Ascending aorta (tissue), 2 donors: Measurements from ENCODE around the gene AMIGO3. TPM values are rescaled to one million over a fixed set of nuclear protein-coding genes. Genes with fewer than 3 reads are reported as not detected.

Experiments
- DNase-seq, 2 donors: peaks; one replicate each; pipeline ENCODE4 v3.0.0-alpha.2; 2019; ENCODE audit warnings: low spot score in 2 of 2
- H3K27ac ChIP-seq, 2 donors: fragments of 200-600 bp; sonication (generic); one replicate each; pipeline ENCODE4 v1.5.1; 2016 to 2017; ENCODE audit warnings: mild to moderate bottlenecking in 1 of 2
- H3K27me3 ChIP-seq: fragments of 200-600 bp; sonication (generic); one replicate; pipeline ENCODE4 v1.5.1; 2017
- H3K36me3 ChIP-seq, 2 donors: fragments of 200-600 bp; sonication (generic); one replicate each; pipeline ENCODE4 v1.5.1; 2016
- H3K4me1 ChIP-seq, 2 donors: fragments of 200-600 bp; sonication (generic); one replicate each; pipeline ENCODE4 v1.5.1; 2016 to 2017; ENCODE audit warnings: mild to moderate bottlenecking in 1 of 2
- H3K4me3 ChIP-seq, 2 donors: fragments of 200-600 bp; sonication (generic); one replicate each; pipeline ENCODE4 v1.5.1; 2016 to 2017; ENCODE audit warnings: mild to moderate bottlenecking in 1 of 2
- H3K9me3 ChIP-seq, 2 donors: fragments of 200-600 bp; sonication (generic); one replicate each; pipeline ENCODE4 v1.5.1; 2016
- CTCF ChIP-seq, 3 experiments: fragments of 200-600 bp in 2 of 3; fragments of 450-650 bp in 1 of 3; sonication (generic) in 2 of 3; IDR thresholded peaks; one replicate each; pipeline ENCODE4 v1.5.1; 2016 to 2019; ENCODE audit warnings: antibody characterized with exemption in 3 of 3, mild to moderate bottlenecking in 1 of 3, moderate library complexity in 1 of 3
- intact Hi-C: fragments of 100-400 bp; cut with DNase I; formaldehyde crosslinking; loops from one replicate; pipeline ENCODE4 v1.15.1; 2023
- total RNA-seq: library from RNA; depleted of rRNA; stranded (reverse); fragments of >200 nt; gene quantifications from one replicate; pipeline ENCODE4 v1.1.0, GENCODE V29; 2016

AMIGO3 gene
- total RNA-seq, 1 donor from 2014 or later, result 0.43 TPM

- Histone ChIP-seq H3K9me3 (no peaks in the 10 kb centered on the region), H3K4me3 (no peak overlapping the region), H3K4me1 (peaks cover 0 to 4% of the 10 kb centered on the region in 2 donors), H3K27me3 (no peaks in the 10 kb centered on the region), H3K36me3 (no peaks in the 10 kb centered on the region), H3K27ac (no peak overlapping the region)
- TF ChIP-seq CTCF (IDR thresholded peaks at IDR 0.05), result no peak
- no peak for DNase-seq
- intact Hi-C loops, result no loop called here
Measured at GRCh38 chr3:49669352-49669751, 50.1 kb downstream of the AMIGO3 start.

DNA sequence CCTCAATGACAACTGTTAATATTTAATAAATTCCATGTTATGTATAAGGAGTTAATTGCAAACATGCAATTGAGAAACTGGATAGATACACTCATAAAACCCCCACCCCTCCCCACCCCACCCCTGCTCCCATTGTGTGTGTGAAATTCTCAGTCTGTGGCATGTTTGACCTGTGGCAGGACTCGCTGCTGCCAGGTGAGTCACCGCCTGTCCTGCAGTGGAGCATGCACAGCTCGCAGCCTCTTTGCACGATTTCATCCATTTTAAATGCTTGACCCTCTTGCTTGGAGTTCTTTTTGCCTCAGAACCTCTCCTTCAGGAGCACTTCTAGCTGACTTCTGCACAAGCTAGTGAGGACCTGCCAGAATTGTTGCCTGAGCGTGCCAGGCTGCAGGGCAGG lies 50.6 kb downstream of the AMIGO3 start:
- intact Hi-C loops, result no loop called here
- Histone ChIP-seq H3K27ac (no peak overlapping the region), H3K9me3 (no peaks in the 10 kb centered on the region), H3K36me3 (no peaks in the 10 kb centered on the region), H3K4me1 (peaks cover 0 to 4% of the 10 kb centered on the region in 2 donors), H3K4me3 (no peak overlapping the region), H3K27me3 (no peaks in the 10 kb centered on the region)
- DNase-seq, result no peak
- TF ChIP-seq CTCF (IDR thresholded peaks at IDR 0.05), result no peak

DNA sequence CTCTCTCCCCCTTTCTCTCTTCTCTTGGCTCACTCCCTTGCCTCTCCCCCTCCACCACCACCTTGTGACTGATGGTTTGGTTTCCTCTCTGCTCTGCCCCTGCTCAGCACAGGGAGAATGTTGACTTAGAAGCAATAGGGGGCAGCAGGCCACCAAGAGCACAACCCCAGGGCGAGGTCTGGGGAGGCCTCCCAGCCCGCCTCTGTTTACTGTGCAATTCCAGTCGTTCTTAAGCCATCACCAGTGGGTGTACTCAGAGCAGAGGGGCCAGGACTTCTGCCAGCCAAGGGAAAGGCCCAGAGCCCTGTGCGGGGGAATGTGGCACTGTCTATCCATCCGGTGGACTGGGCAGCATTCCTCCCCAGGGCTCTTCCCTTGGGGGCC lies 51.1 kb downstream of the AMIGO3 start:
- no peak overlapping the region for H3K4me3 ChIP-seq
- no peak for TF ChIP-seq CTCF (IDR thresholded peaks at IDR 0.05)
- no peaks in the 10 kb centered on the region for H3K9me3 ChIP-seq
- no peak for DNase-seq
- intact Hi-C loops, result no loop called here
- no peak overlapping the region for H3K27ac ChIP-seq
- H3K36me3 ChIP-seq, result no peaks in the 10 kb centered on the region
- peaks cover 0 to 3% of the 10 kb centered on the region in 2 donors for H3K4me1 ChIP-seq
- no peaks in the 10 kb centered on the region for H3K27me3 ChIP-seq

DNA sequence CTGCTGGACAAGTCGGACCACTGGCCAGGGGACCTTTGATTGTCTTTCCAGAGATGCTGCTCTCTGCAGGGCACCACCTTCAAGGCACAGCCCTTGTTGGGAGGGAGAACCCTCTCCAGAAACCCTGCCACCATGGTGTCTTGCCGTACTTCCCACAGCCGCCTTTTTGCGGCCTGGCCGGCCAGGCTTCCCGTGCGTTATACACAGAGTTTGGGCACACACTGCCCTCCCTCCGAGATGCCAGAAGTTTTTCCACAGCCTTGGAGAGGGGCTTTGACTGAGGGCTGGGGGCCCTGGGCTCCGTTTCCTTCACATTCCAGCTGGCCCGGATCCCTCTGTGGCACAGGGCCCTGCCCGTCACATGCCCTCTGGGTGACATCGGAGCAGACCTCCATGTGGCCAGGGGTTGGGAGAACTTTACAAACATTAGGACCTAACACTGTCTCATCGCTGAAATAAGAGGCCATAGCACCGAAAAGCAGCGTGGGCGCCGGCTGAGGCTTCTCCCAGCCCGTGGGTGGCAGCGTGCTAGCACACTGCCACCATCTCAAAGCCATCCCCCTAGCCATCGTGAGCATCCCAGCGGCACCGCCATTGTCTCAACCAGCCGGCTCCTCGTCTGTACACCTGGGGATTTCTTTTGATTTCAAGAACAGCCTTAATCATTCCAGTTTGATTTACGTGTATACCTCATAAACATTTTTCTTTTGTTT lies 51.6 kb downstream of the AMIGO3 start:
- no peak overlapping the region for H3K4me3 ChIP-seq
- DNase-seq, result no peak
- H3K27me3 ChIP-seq, result no peaks in the 10 kb centered on the region
- H3K9me3 ChIP-seq, result no peaks in the 10 kb centered on the region
- intact Hi-C loops, result no loop called here
- H3K4me1 ChIP-seq, result no peaks in the 10 kb centered on the region
- no peak for TF ChIP-seq CTCF (IDR thresholded peaks at IDR 0.05)
- no peaks in the 10 kb centered on the region for H3K36me3 ChIP-seq
- H3K27ac ChIP-seq, result no peak overlapping the region

Other genes with a start within 250 kb of the AMIGO3 start
- gene DAG1, start 249.4 kb downstream of the AMIGO3 start, total RNA-seq, result 57.9 TPM
- 0.85 TPM for gene BSN, start 165.2 kb downstream of the AMIGO3 start, total RNA-seq
- gene APEH, start 45.3 kb downstream of the AMIGO3 start, total RNA-seq, result 79.5 TPM
- 12.6 TPM for gene MST1, start 30.2 kb downstream of the AMIGO3 start, total RNA-seq
- 33.1 TPM for gene RNF123, start 30.1 kb downstream of the AMIGO3 start, total RNA-seq
- gene GMPPB, start 4.3 kb upstream of the AMIGO3 start, total RNA-seq, result 16.4 TPM
- 33.8 TPM for gene IP6K1, start 66.9 kb upstream of the AMIGO3 start, total RNA-seq
- gene CDHR4, start 80.2 kb upstream of the AMIGO3 start, total RNA-seq, result not detected
- gene INKA1, start 83.6 kb upstream of the AMIGO3 start, total RNA-seq, result not detected
- gene UBA7, start 94.3 kb upstream of the AMIGO3 start, total RNA-seq, result 56.1 TPM
- gene TRAIP, start 136.9 kb upstream of the AMIGO3 start, total RNA-seq, result not detected
- not detected for gene CAMKV, start 150.2 kb upstream of the AMIGO3 start, total RNA-seq
- gene MST1R, start 184.2 kb upstream of the AMIGO3 start, total RNA-seq, result not detected
- gene MON1A, start 210.1 kb upstream of the AMIGO3 start, total RNA-seq, result 13.0 TPM
- 84.7 TPM for gene RBM6, start 220.5 kb upstream of the AMIGO3 start, total RNA-seq